CD4-positive, alpha-beta T cell (primary cell): ENCODE data around the gene CTNNBIP1. TPM values are rescaled to one million over a fixed set of nuclear protein-coding genes. Genes with fewer than 3 reads are reported as not detected.
A peak's percentile ranks its signal among the peaks of the same experiment; 100 is the strongest.

Source experiments
- ATAC-seq: fragments of 200-7000 bp; cut with Tn5 transposase; one replicate; pipeline ENCODE4 v1.10.0; 2022; ENCODE audit warnings: mild to moderate bottlenecking; ENCODE audit not compliant: poor library complexity
- CTCF ChIA-PET: fragments of 350-600 bp; sonication (Branson Sonifier 250); formaldehyde crosslinking; loops from one replicate; lab custom pipeline; 2021; ENCODE audit warnings: antibody characterized with exemption, inconsistent platforms; lab: Charles Lee
- POLR2A ChIA-PET: fragments of 350-600 bp; sonication (Branson Sonifier 250); formaldehyde crosslinking; loops from one replicate; lab custom pipeline; 2021; ENCODE audit warnings: antibody characterized with exemption, inconsistent platforms; lab: Charles Lee
- DNase-seq, 14 experiments: peaks; one replicate each; pipeline ENCODE4 v3.0.0-alpha.2; 2013 to 2020; ENCODE audit warnings: mixed read lengths in 2 of 14
- H3K27ac ChIP-seq, 2 donors: one replicate each; pipeline versions ENCODE4 v1.5.1 to v1.7.0; 2013; ENCODE audit warnings: low read length in 2 of 2, low read depth in 1 of 2, mild to moderate bottlenecking in 1 of 2
- H3K27me3 ChIP-seq, 2 experiments: 1 replicate in 1 of 2; 2 replicates in 1 of 2; pipeline versions ENCODE4 v1.6.1 to v1.7.0; 2013; ENCODE audit warnings: low read length in 2 of 2, control low read depth in 1 of 2, mild to moderate bottlenecking in 1 of 2, moderate library complexity in 1 of 2; ENCODE audit not compliant: insufficient read depth in 2 of 2, control insufficient read depth in 1 of 2
- H3K36me3 ChIP-seq: one replicate; pipeline ENCODE4 v1.6.1; 2013; ENCODE audit warnings: low read length, control low read depth; ENCODE audit not compliant: insufficient read depth
- H3K4me1 ChIP-seq: one replicate; pipeline ENCODE4 v1.6.1; 2013; ENCODE audit warnings: low read length, control low read depth; ENCODE audit not compliant: insufficient read depth
- H3K4me3 ChIP-seq: one replicate; pipeline ENCODE4 v1.5.1; 2013; ENCODE audit warnings: mild to moderate bottlenecking, low read length, moderate library complexity
- H3K9me3 ChIP-seq, 2 experiments: 1 replicate in 1 of 2; 2 replicates in 1 of 2; pipeline versions ENCODE4 v1.6.1 to v1.7.0; 2013; ENCODE audit warnings: low read length in 2 of 2, mild to moderate bottlenecking in 2 of 2, control low read depth in 1 of 2, moderate library complexity in 1 of 2; ENCODE audit not compliant: control insufficient read depth in 1 of 2, insufficient read depth in 1 of 2
- H3K27ac Mint-ChIP-seq: one replicate; pipeline ENCODE4 v1.8.0; 2020; ENCODE audit warnings: mixed read lengths
- H3K27me3 Mint-ChIP-seq: one replicate; pipeline ENCODE4 v1.8.0; 2021; ENCODE audit warnings: mixed read lengths
- H3K36me3 Mint-ChIP-seq: one replicate; pipeline ENCODE4 v1.8.0; 2021; ENCODE audit warnings: low read depth, mixed read lengths
- H3K4me1 Mint-ChIP-seq: one replicate; pipeline ENCODE4 v1.8.0; 2021; ENCODE audit warnings: low read depth, mixed read lengths
- H3K4me3 Mint-ChIP-seq: one replicate; pipeline ENCODE4 v1.8.0; 2020; ENCODE audit warnings: mild to moderate bottlenecking, mixed read lengths
- H3K9me3 Mint-ChIP-seq: one replicate; pipeline ENCODE4 v1.8.0; 2020; ENCODE audit warnings: mixed read lengths
- intact Hi-C, 2 experiments: fragments of 100-400 bp; cut with DNase I in 1 of 2; cut with micrococcal nuclease in 1 of 2; formaldehyde crosslinking; loops; one replicate each; pipeline versions ENCODE4 v1.15.1 to v1.9.0; 2023 to 2025; cut with DNase I, micrococcal nuclease
- total RNA-seq, 174 experiments: library from RNA in 2 of 174; stranded (reverse) in 2 of 174; gene quantifications; one replicate each; pipeline ENCODE4 v1.2.3 and lab custom pipeline; 2021 to 2026
- TF ChIP-seq, protein P1 (sequence below): fragments of 200-600 bp; IDR thresholded peaks from one replicate; pipeline ENCODE4 v1.8.0; 2022; ENCODE audit warnings: antibody characterized with exemption, mild to moderate bottlenecking

Gene CTNNBIP1
- total RNA-seq, 2 experiments from 2014 or later = 6.6 to 6.8 TPM

DNA sequence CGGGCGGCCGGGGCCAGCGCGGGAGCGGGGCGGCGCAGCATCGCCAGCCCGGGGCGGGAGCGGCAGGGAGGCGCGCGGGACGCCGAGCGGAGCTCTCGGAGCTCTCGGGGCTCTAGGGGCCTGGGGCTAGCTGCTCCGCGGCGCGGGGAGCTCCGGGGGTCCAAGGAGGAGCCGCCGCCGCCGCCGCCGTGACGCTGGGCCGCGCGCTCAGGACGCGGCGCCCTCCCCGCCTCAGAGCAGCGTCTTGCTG, 86.5 kb downstream of the CTNNBIP1 start:
- peaks cover 45% of the 10 kb centered on the region for H3K4me1 Mint-ChIP-seq
- ChIA-PET CTCF (interaction anchor here (0.5 kb wide), 1 partner anchor 75 kb away, joined by 5 read pairs; no protein-coding TSS in a partner anchor), POLR2A (interaction anchor here (0.6 to 0.9 kb wide), 2 partner anchors 170 to 195 kb away, joined by 3 read pairs; no protein-coding TSS in a partner anchor)
- ATAC-seq (no peak), DNase-seq (no peak)
- intact Hi-C loops = no loop called here
- no peaks in the 10 kb centered on the region for H3K9me3 Mint-ChIP-seq
- Histone ChIP-seq H3K9me3 (peaks cover 0 to 6% of the 10 kb centered on the region in 2 experiments), H3K27me3 (no peaks in the 10 kb centered on the region), H3K36me3 (no peaks in the 10 kb centered on the region), H3K4me1 (peaks cover 40% of the 10 kb centered on the region), H3K27ac (no peak overlapping the region), H3K4me3 (peak overlapping the region; percentile 87)
- H3K36me3 Mint-ChIP-seq = peaks cover 11% of the 10 kb centered on the region
- peak overlapping the region; percentile 67 for H3K4me3 Mint-ChIP-seq
- H3K27ac Mint-ChIP-seq = no peak overlapping the region
- no peaks in the 10 kb centered on the region for H3K27me3 Mint-ChIP-seq
- TF ChIP-seq, protein P1, sequence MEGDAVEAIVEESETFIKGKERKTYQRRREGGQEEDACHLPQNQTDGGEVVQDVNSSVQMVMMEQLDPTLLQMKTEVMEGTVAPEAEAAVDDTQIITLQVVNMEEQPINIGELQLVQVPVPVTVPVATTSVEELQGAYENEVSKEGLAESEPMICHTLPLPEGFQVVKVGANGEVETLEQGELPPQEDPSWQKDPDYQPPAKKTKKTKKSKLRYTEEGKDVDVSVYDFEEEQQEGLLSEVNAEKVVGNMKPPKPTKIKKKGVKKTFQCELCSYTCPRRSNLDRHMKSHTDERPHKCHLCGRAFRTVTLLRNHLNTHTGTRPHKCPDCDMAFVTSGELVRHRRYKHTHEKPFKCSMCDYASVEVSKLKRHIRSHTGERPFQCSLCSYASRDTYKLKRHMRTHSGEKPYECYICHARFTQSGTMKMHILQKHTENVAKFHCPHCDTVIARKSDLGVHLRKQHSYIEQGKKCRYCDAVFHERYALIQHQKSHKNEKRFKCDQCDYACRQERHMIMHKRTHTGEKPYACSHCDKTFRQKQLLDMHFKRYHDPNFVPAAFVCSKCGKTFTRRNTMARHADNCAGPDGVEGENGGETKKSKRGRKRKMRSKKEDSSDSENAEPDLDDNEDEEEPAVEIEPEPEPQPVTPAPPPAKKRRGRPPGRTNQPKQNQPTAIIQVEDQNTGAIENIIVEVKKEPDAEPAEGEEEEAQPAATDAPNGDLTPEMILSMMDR = no peak

- peak overlapping the region; percentile 87 for H3K4me3 ChIP-seq
- H3K27ac Mint-ChIP-seq = peak overlapping the region; percentile 94
- POLR2A ChIA-PET = interaction anchor here (0.6 to 1.3 kb wide), 8 partner anchors 12 to 195 kb away, joined by 3 to 4 read pairs (median 3); no protein-coding TSS in a partner anchor
- H3K4me3 Mint-ChIP-seq = peak overlapping the region; percentile 99
- H3K27ac ChIP-seq = no peak overlapping the region
- H3K36me3 Mint-ChIP-seq = peaks cover 11% of the 10 kb centered on the region
- no peaks in the 10 kb centered on the region for H3K27me3 ChIP-seq
- DNase-seq = peak in 10 of 14 experiments; percentile 6 to 55 (median 28)
- ATAC-seq = peak; percentile 12
- CTCF ChIA-PET = no interaction called here
- peaks cover 0 to 6% of the 10 kb centered on the region in 2 experiments for H3K9me3 ChIP-seq
- TF ChIP-seq, protein P1 = no peak
- H3K4me1 Mint-ChIP-seq = peaks cover 45% of the 10 kb centered on the region
- H3K36me3 ChIP-seq = no peaks in the 10 kb centered on the region
- intact Hi-C loops = no loop called here
- peaks cover 40% of the 10 kb centered on the region for H3K4me1 ChIP-seq
- H3K27me3 Mint-ChIP-seq = no peaks in the 10 kb centered on the region
- no peaks in the 10 kb centered on the region for H3K9me3 Mint-ChIP-seq
Observed at GRCh38 chr1:9822897-9823692, 87.0 kb downstream of the CTNNBIP1 start.

- intact Hi-C loops = no loop called here
- ChIA-PET POLR2A (interaction anchor here (0.6 to 1.3 kb wide), 8 partner anchors 11 to 195 kb away, joined by 3 to 6 read pairs (median 4); no protein-coding TSS in a partner anchor), CTCF (interaction anchor here (1.0 kb wide), 1 partner anchor 38 kb away, joined by 3 read pairs; no protein-coding TSS in a partner anchor)
- Histone ChIP-seq H3K9me3 (peaks cover 0 to 6% of the 10 kb centered on the region in 2 experiments), H3K27me3 (no peaks in the 10 kb centered on the region), H3K36me3 (no peaks in the 10 kb centered on the region), H3K4me1 (peaks cover 40% of the 10 kb centered on the region), H3K27ac (no peak overlapping the region), H3K4me3 (peak overlapping the region; percentile 87)
- Mint-ChIP-seq H3K27ac (peak overlapping the region; percentile 94), H3K36me3 (peaks cover 11% of the 10 kb centered on the region), H3K4me3 (peak overlapping the region; percentile 99), H3K4me1 (peaks cover 45% of the 10 kb centered on the region), H3K27me3 (no peaks in the 10 kb centered on the region), H3K9me3 (no peaks in the 10 kb centered on the region)
- ATAC-seq (no peak), DNase-seq (no peak)
- TF ChIP-seq, protein P1 = no peak
Observed at GRCh38 chr1:9822490-9822889, 87.6 kb downstream of the CTNNBIP1 start.
